ENCODE results near the gene SULT1A2.
"Not testable (repeated sequence)": the region's sequence is repeated elsewhere in the genome, so short reads cannot be mapped to it uniquely, and the experiment has no call there.

The SULT1A2 gene

GRCh38 chr16:28609631-28610594, 13.1 kb upstream of the SULT1A2 start, which contains the start of gene SULT1A1:
Gene SULT1A1 (minus strand): TSS chr16:28610044. CDS start chr16:28608855, 1,189 bp downstream.
- DNase-seq (ENCODE audit: low read depth), result no peak

- not testable (repeated sequence) for DNase-seq (ENCODE audit: low read depth)
Observed at GRCh38 chr16:28608867-28609596, 12.2 kb upstream of the SULT1A2 start.

- DNase-seq (ENCODE audit: low read depth), result not testable (repeated sequence)
Observed at GRCh38 chr16:28608496-28608808, 11.6 kb upstream of the SULT1A2 start.

GRCh38 chr16:28607681-28608495, 11.0 kb upstream of the SULT1A2 start:
- not testable (repeated sequence) for DNase-seq (ENCODE audit: low read depth)

GRCh38 chr16:28607116-28607623, 10.3 kb upstream of the SULT1A2 start:
- DNase-seq (ENCODE audit: low read depth), result no peak

- no peak for DNase-seq (ENCODE audit: low read depth)
Observed at GRCh38 chr16:28606291-28607115, 9.7 kb upstream of the SULT1A2 start.

GRCh38 chr16:28604186-28604565, 7.3 kb upstream of the SULT1A2 start:
- DNase-seq (ENCODE audit: low read depth), result no peak

- DNase-seq (ENCODE audit: low read depth), result no peak
Observed at GRCh38 chr16:28603381-28604185, 6.7 kb upstream of the SULT1A2 start.

GRCh38 chr16:28602529-28602928, 5.7 kb upstream of the SULT1A2 start:
- no peak for DNase-seq (ENCODE audit: low read depth)

- not testable (repeated sequence) for DNase-seq (ENCODE audit: low read depth)
Observed at GRCh38 chr16:28602062-28602461, 5.2 kb upstream of the SULT1A2 start.

- DNase-seq (ENCODE audit: low read depth), result not testable (repeated sequence)
Observed at GRCh38 chr16:28601589-28601988, 4.7 kb upstream of the SULT1A2 start.

GRCh38 chr16:28600965-28601364, 4.1 kb upstream of the SULT1A2 start:
- DNase-seq (ENCODE audit: low read depth), result not testable (repeated sequence)

- not testable (repeated sequence) for DNase-seq (ENCODE audit: low read depth)
Observed at GRCh38 chr16:28599377-28600285, 2.8 kb upstream of the SULT1A2 start.

GRCh38 chr16:28597692-28598261, 927 bp upstream of the SULT1A2 start:
- DNase-seq (ENCODE audit: low read depth), result no peak

GRCh38 chr16:28596115-28596630, 677 bp downstream of the SULT1A2 start:
- no peak for DNase-seq (ENCODE audit: low read depth)

- DNase-seq (ENCODE audit: low read depth), result not testable (repeated sequence)
Observed at GRCh38 chr16:28595451-28595850, 1.4 kb downstream of the SULT1A2 start.

GRCh38 chr16:28592979-28593553, 3.8 kb downstream of the SULT1A2 start:
- no peak for DNase-seq (ENCODE audit: low read depth)

- no peak for DNase-seq (ENCODE audit: low read depth)
Observed at GRCh38 chr16:28592511-28592910, 4.3 kb downstream of the SULT1A2 start.
